OCI-LY7 (cell line): ENCODE results near the gene RHOD. TPM values are rescaled to one million over a fixed set of nuclear protein-coding genes. Genes with fewer than 3 reads are reported as not detected.
A peak's percentile ranks its signal among the peaks of the same experiment; 100 is the strongest.

Experiments
- BruUV-seq: library from RNA; stranded (reverse); fragments of 400-500 nt; replicated peaks from 2 replicates; lab custom pipeline; 2021; lab: Mats Ljungman, UMichigan
- CTCF ChIA-PET: fragments of 300-600 bp; sonication (Branson Sonifier 250); formaldehyde crosslinking; loops from one replicate; lab custom pipeline; 2022; ENCODE audit warnings: antibody characterized with exemption; ENCODE audit not compliant: unreplicated experiment; lab: Charles Lee
- POLR2A ChIA-PET: fragments of 300-600 bp; sonication (Branson Sonifier 250); formaldehyde crosslinking; loops from one replicate; lab custom pipeline; 2022; ENCODE audit warnings: antibody characterized with exemption; lab: Charles Lee
- DNase-seq: peaks from one replicate; pipeline ENCODE4 v3.0.0-alpha.2; 2015; ENCODE audit warnings: low spot score
- H2AFZ ChIP-seq: fragments of 200-600 bp; sonication (generic), shearing (Covaris generic); 2 replicates; pipeline ENCODE4 v1.6.1; 2014; ENCODE audit warnings: mild to moderate bottlenecking, antibody characterized with exemption, low read length, moderate library complexity
- H3K27ac ChIP-seq: fragments of 200-600 bp; sonication (generic); 2 replicates; pipeline ENCODE4 v1.5.1; 2014; ENCODE audit warnings: mixed run types, low read depth, mild to moderate bottlenecking, moderate library complexity, low read length, inconsistent platforms; ENCODE audit not compliant: poor library complexity, severe bottlenecking
- H3K36me3 ChIP-seq: fragments of 200-600 bp; sonication (generic); 2 replicates; pipeline ENCODE4 v1.6.1; 2014; ENCODE audit warnings: mild to moderate bottlenecking, antibody characterized with exemption, low read length, moderate library complexity, mixed read lengths; ENCODE audit not compliant: insufficient read depth
- H3K4me1 ChIP-seq: fragments of 200-600 bp; sonication (generic); 2 replicates; pipeline ENCODE4 v1.5.1; 2014; ENCODE audit warnings: mild to moderate bottlenecking, low read length; ENCODE audit not compliant: insufficient read depth, poor library complexity, severe bottlenecking
- H3K4me2 ChIP-seq: fragments of 200-600 bp; sonication (generic); 2 replicates; pipeline ENCODE4 v1.6.1; 2014; ENCODE audit warnings: mild to moderate bottlenecking, low read length
- H3K4me3 ChIP-seq: fragments of 200-600 bp; sonication (generic); 2 replicates; pipeline ENCODE4 v1.5.1; 2014; ENCODE audit warnings: mild to moderate bottlenecking, low read depth, low read length; ENCODE audit not compliant: poor library complexity, severe bottlenecking
- H3K79me2 ChIP-seq: fragments of 200-600 bp; sonication (generic); 2 replicates; pipeline ENCODE4 v1.6.1; 2016; ENCODE audit warnings: low read depth, mild to moderate bottlenecking, low read length, moderate library complexity, mixed read lengths; ENCODE audit not compliant: insufficient read depth
- H3K9me2 ChIP-seq: fragments of 200-600 bp; sonication (generic); 2 replicates; pipeline ENCODE4 v1.6.1; 2016; ENCODE audit warnings: mild to moderate bottlenecking, low read length, mixed read lengths; ENCODE audit not compliant: insufficient read depth
- H3K9me3 ChIP-seq: fragments of 200-600 bp; sonication (generic); 2 replicates; pipeline ENCODE4 v1.6.1; 2014; ENCODE audit warnings: mild to moderate bottlenecking, mixed run types, low read length, mixed read lengths
- H4K20me1 ChIP-seq: fragments of 200-600 bp; sonication (generic); 2 replicates; pipeline ENCODE4 v1.6.1; 2014; ENCODE audit warnings: mild to moderate bottlenecking, antibody characterized with exemption, low read length, moderate library complexity, mixed read lengths; ENCODE audit not compliant: insufficient read depth
- EZH2phosphoT487 ChIP-seq: fragments of 200-600 bp; sonication (generic); IDR thresholded peaks from 2 replicates; pipeline ENCODE4 v1.6.1; 2018; ENCODE audit warnings: low read depth, borderline replicate concordance, mild to moderate bottlenecking, mixed run types, antibody characterized with exemption, low read length, moderate library complexity, mixed read lengths
- intact Hi-C: fragments of 100-400 bp; cut with micrococcal nuclease; formaldehyde crosslinking; loops from one replicate; pipeline ENCODE4 v1.10.0; 2022; ENCODE audit not compliant: unreplicated experiment
- total RNA-seq, 2 experiments: library from RNA; depleted of rRNA in 1 of 2; stranded (reverse); fragments of >200 nt in 1 of 2; shearing (Covaris generic) in 1 of 2; gene quantifications; 2 replicates each; pipeline ENCODE4 v1.2.3, GENCODE V29; 2014 to 2022
- TF ChIP-seq, protein P1 (sequence below): fragments of 200-600 bp; sonication (generic); conservative IDR thresholded peaks from 2 replicates; pipeline ENCODE4 v1.5.1; 2014; ENCODE audit warnings: mild to moderate bottlenecking, antibody characterized with exemption, low read length, moderate library complexity, mixed read lengths

Gene RHOD
- total RNA-seq, 2 experiments from 2014 or later, result not detected

DNA sequence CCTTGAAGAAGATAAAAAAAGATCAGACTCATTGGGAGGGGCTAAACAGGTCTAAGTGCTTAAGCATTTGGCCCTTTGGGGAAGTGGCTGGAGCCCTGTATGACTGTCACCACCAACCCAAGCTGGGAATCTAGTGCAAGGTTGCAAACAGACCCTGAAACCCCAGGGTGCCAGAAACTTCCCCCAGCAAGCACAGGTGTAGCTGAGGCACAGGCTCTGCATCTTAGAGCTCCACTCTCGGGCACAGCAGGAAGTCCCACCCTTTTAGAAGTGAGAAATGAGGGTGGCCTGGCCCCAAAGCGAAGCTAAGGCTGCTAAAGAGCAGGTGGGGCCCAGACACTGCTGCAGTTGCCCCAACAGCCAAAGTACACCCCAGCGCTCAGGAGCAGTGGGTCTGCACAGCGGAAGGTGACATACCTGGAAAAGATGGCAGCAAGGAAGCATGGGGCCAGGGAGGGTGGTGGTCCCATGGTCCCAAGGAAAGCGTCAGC, 56.6 kb downstream of the RHOD start:
- no TSS peak for BruUV-seq
- DNase-seq, result peak; percentile 69
- TF ChIP-seq, protein P1, sequence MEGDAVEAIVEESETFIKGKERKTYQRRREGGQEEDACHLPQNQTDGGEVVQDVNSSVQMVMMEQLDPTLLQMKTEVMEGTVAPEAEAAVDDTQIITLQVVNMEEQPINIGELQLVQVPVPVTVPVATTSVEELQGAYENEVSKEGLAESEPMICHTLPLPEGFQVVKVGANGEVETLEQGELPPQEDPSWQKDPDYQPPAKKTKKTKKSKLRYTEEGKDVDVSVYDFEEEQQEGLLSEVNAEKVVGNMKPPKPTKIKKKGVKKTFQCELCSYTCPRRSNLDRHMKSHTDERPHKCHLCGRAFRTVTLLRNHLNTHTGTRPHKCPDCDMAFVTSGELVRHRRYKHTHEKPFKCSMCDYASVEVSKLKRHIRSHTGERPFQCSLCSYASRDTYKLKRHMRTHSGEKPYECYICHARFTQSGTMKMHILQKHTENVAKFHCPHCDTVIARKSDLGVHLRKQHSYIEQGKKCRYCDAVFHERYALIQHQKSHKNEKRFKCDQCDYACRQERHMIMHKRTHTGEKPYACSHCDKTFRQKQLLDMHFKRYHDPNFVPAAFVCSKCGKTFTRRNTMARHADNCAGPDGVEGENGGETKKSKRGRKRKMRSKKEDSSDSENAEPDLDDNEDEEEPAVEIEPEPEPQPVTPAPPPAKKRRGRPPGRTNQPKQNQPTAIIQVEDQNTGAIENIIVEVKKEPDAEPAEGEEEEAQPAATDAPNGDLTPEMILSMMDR, result no peak
- no peak for TF ChIP-seq EZH2phosphoT487
- Histone ChIP-seq H3K79me2 (no peaks in the 10 kb centered on the region), H3K9me2 (no peaks in the 10 kb centered on the region), H3K4me1 (peaks cover 20% of the 10 kb centered on the region), H3K27ac (no peak overlapping the region), H3K4me2 (peak overlapping the region; percentile 22; the same call in 1 of the 2 replicates), H3K4me3 (no peak overlapping the region), H4K20me1 (no peaks in the 10 kb centered on the region), H3K9me3 (no peaks in the 10 kb centered on the region), H3K36me3 (no peaks in the 10 kb centered on the region), H2AFZ (peak overlapping the region; percentile 13; the same call in 1 of the 2 replicates)
- CTCF ChIA-PET, result no interaction called here
- intact Hi-C loops, result no loop called here
- POLR2A ChIA-PET, result interaction anchor here (0.6 to 1.2 kb wide), 2 partner anchors 9 to 513 kb away, joined by 3 read pairs; no protein-coding TSS in a partner anchor

DNA sequence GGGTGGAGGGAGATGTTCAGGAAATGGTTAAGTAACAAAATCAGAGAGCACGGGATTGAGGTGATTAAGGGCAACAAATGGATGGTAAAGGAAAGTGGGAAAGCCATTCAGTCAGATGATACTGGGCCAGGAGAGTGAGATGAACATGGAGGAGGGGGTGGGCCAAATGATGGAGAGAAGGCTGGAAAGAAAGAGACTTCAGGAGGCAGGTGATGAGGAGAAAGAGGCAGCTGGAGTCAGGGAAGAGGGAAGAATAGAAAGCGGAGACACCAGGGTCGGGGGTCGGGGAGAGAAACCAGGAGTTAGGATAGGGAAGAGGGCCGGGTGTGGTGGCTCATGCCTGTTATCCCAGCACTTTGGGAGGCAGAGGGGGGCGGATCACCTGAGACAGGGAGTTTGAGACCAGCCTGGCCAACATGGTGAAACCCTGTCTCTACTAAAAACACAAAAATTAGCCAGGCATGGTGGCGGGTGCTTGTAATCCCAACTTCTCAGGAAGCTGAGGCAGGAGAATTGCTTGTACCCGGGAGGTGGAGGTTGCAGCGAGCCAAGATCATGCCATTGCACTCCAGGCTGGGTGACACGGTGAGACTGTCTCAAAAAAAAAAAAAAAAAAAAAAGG, 57.7 kb downstream of the RHOD start:
- no peaks in the 10 kb centered on the region for H3K9me2 ChIP-seq
- peaks cover 23% of the 10 kb centered on the region for H3K4me1 ChIP-seq
- ChIA-PET POLR2A (no interaction called here), CTCF (no interaction called here)
- no peak overlapping the region for H3K4me2 ChIP-seq
- H3K79me2 ChIP-seq, result no peaks in the 10 kb centered on the region
- H3K27ac ChIP-seq, result no peak overlapping the region
- no TSS peak for BruUV-seq
- H3K36me3 ChIP-seq, result no peaks in the 10 kb centered on the region
- H3K9me3 ChIP-seq, result no peaks in the 10 kb centered on the region
- no peak overlapping the region for H3K4me3 ChIP-seq
- TF ChIP-seq EZH2phosphoT487, result no peak
- TF ChIP-seq, protein P1, result no peak
- DNase-seq, result no peak
- intact Hi-C loops, result no loop called here
- H2AFZ ChIP-seq, result no peak overlapping the region
- H4K20me1 ChIP-seq, result no peaks in the 10 kb centered on the region

GRCh38 chr11:67116758-67117105, 60.1 kb downstream of the RHOD start:
- intact Hi-C loops, result no loop called here
- H4K20me1 ChIP-seq, result no peaks in the 10 kb centered on the region; the same call in 1 of the 2 replicates
- H3K79me2 ChIP-seq, result peaks cover 22% of the 10 kb centered on the region
- H3K4me2 ChIP-seq, result no peak overlapping the region
- H3K9me3 ChIP-seq, result no peaks in the 10 kb centered on the region
- no peak overlapping the region for H3K4me3 ChIP-seq
- no peak overlapping the region; the same call in 1 of the 2 replicates for H2AFZ ChIP-seq
- POLR2A ChIA-PET, result interaction anchor here (0.7 to 1.0 kb wide), 2 partner anchors 9 to 11 kb away, joined by 3 read pairs; no protein-coding TSS in a partner anchor
- H3K27ac ChIP-seq, result no peak overlapping the region
- CTCF ChIA-PET, result no interaction called here
- no peaks in the 10 kb centered on the region for H3K9me2 ChIP-seq
- H3K4me1 ChIP-seq, result peaks cover 23% of the 10 kb centered on the region
- peaks cover 6% of the 10 kb centered on the region for H3K36me3 ChIP-seq
- no peak for TF ChIP-seq EZH2phosphoT487
- TF ChIP-seq, protein P1, result no peak
- no peak for DNase-seq
- BruUV-seq, result no TSS peak
